Measurements from ENCODE around the gene IHH. TPM values are rescaled to one million over a fixed set of nuclear protein-coding genes. Genes with fewer than 3 reads are reported as not detected.
A peak's percentile ranks its signal among the peaks of the same experiment; 100 is the strongest.

IHH gene
- total RNA-seq, 2 experiments from 2014 or later = not detected

DNA sequence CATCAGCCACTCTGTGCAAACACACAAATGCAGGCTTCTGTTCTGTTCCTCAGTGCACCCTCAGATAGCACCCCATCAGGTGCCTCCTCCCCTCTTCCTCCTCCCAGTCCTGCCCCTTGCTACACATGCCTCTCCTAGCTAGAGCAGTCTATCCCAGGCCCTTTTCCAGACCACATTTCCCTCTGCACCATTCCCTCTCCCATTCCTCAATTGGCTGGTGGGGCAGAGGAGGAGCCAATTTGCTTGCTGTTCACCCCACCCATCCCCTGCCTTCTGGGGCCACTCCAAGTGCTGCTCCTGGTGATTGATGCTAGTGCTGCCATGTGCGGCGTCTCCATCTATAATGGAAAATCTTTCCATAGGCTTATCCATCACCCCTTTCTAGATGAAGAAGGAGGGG lies 24.8 kb downstream of the IHH start:
- Mint-ChIP-seq H3K9me3 (no peaks in the 10 kb centered on the region), H3K27ac (no peak overlapping the region)

GRCh38 chr2:219034823-219035222 lies 25.9 kb downstream of the IHH start:
- Mint-ChIP-seq H3K27ac (no peak overlapping the region), H3K4me1 (peaks cover under 1% of the 10 kb centered on the region), H3K4me3 (no peak overlapping the region), H3K36me3 (no peaks in the 10 kb centered on the region), H3K9me3 (no peaks in the 10 kb centered on the region), H3K27me3 (peaks cover 56% of the 10 kb centered on the region)
- no peak for DNase-seq

More for the DNA sequence above, 24.8 kb downstream of the IHH start:
- Mint-ChIP-seq H3K27me3 (peaks cover 65% of the 10 kb centered on the region), H3K4me3 (no peak overlapping the region), H3K36me3 (no peaks in the 10 kb centered on the region), H3K4me1 (peaks cover under 1% of the 10 kb centered on the region)
- no peak for DNase-seq

- Mint-ChIP-seq H3K9me3 (no peaks in the 10 kb centered on the region), H3K4me3 (no peak overlapping the region), H3K27ac (no peak overlapping the region), H3K4me1 (peaks cover 1% of the 10 kb centered on the region), H3K36me3 (no peaks in the 10 kb centered on the region), H3K27me3 (peaks cover 45% of the 10 kb centered on the region)
- DNase-seq = no peak
Measured at GRCh38 chr2:219032051-219032745, 28.5 kb downstream of the IHH start.

DNA sequence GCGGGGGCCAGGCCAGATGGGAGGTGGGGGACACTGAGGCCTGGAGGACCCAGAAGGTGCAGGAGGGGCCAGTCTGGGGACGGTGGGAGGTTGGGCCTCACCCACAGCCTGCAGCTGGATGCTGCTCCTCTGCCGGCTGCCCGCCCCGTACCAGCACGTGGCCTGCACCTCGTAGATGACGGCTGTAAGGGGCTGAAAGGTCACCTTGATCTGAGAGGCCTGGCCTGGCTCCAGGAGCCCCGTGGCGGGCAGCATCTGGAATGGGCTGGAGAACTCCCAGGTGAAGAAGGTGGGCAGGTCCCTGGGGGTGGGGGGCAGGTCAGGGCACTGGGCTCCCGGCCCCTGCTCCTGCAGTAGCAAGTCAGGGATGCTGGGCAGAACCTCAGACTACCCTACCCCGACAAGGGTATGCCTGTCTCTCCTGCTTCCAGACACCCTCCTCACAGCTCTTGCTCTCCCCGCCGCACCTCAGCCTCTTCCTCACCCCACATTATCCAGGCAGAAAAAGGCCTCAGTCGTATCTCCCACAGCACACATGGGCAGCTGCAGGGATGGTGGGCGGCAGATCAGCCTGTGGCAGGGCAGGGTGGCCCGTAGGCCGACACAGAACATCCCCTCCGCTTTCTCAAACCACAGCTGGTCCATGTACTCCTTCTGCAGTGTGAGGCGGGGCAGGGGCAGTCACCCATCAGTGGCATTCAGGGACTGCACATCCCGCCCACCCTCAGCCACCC lies 29.5 kb downstream of the IHH start:
- Mint-ChIP-seq H3K27me3 (peaks cover 44% of the 10 kb centered on the region), H3K27ac (no peak overlapping the region), H3K4me3 (no peak overlapping the region), H3K36me3 (no peaks in the 10 kb centered on the region), H3K4me1 (peaks cover 1% of the 10 kb centered on the region), H3K9me3 (no peaks in the 10 kb centered on the region)
- DNase-seq = no peak

DNA sequence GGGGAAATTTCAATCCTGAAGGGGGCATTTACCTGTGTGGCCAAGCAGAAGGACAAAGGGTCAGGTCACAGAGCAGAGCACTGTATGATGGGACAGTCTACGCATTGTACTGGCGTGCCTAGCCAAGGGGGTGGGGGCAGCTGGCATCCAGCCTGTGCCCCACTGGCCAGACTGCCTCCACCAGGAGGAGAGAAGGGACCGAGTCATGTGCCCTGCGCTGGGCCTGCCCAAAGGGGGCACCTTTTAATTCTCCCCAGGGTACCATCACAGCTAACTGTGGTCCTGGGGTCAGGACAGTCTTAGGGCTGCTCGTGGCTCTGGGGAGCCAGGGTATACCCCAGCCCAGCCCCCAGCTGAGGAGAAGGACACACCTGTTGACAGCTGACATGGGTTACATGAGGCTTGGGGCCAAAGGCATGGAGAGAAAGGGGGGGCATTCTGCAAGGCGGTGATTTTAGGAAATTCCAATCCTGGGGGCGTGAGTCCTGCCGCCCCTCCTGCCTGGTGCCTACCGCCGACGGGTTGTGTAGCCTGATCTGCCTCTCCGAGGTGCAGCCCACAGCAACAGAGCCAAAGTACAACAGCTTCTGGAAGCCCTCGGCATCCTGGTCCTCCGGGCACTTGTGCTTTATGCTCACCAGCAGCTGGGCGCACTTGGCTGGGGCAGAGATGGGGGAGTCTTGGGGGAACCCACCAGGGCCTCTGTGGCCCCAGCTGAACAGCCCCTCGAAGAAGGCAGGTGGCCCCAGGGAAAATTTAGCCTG lies 30.4 kb downstream of the IHH start:
- H3K27me3 Mint-ChIP-seq = peaks cover 36% of the 10 kb centered on the region
- no peak for DNase-seq
- H3K4me3 Mint-ChIP-seq = no peak overlapping the region
- H3K4me1 Mint-ChIP-seq = peaks cover 1% of the 10 kb centered on the region
- H3K27ac Mint-ChIP-seq = no peak overlapping the region
- H3K36me3 Mint-ChIP-seq = no peaks in the 10 kb centered on the region
- H3K9me3 Mint-ChIP-seq = no peaks in the 10 kb centered on the region

- Mint-ChIP-seq H3K4me3 (no peak overlapping the region), H3K36me3 (no peaks in the 10 kb centered on the region), H3K27me3 (peaks cover 36% of the 10 kb centered on the region), H3K27ac (no peak overlapping the region), H3K9me3 (no peaks in the 10 kb centered on the region), H3K4me1 (peaks cover 1% of the 10 kb centered on the region)
- peak; percentile 77 for DNase-seq
Measured at GRCh38 chr2:219029829-219030165, 30.9 kb downstream of the IHH start.

DNA sequence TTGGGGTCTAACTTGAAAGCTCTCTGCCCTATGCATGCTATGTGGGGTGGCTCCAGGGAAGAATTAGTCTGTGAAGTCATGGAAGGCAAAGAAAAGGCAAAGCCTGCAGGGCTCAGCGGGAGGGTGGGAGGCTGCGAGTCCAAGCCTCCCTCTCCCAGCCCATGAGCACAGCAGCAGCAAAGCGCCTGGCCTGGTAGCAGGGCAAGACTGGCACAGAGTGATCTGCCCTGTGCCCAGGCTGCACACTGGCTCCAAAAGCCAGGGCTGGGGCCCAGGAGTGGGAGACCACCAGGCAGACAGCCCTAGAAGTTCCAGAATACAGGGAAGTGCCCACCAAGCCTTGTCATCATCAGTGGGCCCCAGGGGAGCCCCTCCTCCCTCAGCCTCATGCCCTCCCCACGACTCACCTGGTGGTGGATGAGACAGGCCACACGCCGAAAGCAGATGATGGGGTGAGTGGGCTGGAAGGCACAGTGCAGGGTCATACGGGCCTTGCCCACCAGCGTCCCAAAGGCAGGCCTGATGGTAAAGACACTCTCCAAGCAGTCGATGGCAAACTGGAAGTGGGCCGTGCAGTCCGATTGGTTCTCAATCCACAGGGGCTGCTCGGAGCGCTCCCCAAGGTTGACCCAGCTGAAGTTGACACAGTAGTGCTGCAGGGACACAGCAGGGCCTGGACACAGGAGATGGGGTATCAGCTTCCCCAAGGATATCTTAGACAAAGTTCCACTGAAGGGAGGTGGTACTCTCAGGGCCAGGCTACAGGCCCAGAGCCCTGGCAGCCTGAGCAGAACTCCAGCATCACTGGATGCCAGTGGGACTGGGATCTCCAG lies 31.5 kb downstream of the IHH start:
- Mint-ChIP-seq H3K9me3 (no peaks in the 10 kb centered on the region), H3K27me3 (peaks cover 31% of the 10 kb centered on the region), H3K4me1 (peaks cover 1% of the 10 kb centered on the region), H3K4me3 (no peak overlapping the region), H3K27ac (no peak overlapping the region), H3K36me3 (no peaks in the 10 kb centered on the region)
- no peak for DNase-seq

GRCh38 chr2:219028141-219028540 lies 32.6 kb downstream of the IHH start:
- Mint-ChIP-seq H3K4me1 (peaks cover 1% of the 10 kb centered on the region), H3K36me3 (no peaks in the 10 kb centered on the region), H3K9me3 (no peaks in the 10 kb centered on the region), H3K27ac (no peak overlapping the region), H3K4me3 (no peak overlapping the region), H3K27me3 (peaks cover 24% of the 10 kb centered on the region)
- DNase-seq = no peak

GRCh38 chr2:219027511-219028055 lies 33.1 kb downstream of the IHH start:
- no peak overlapping the region for H3K4me3 Mint-ChIP-seq
- no peaks in the 10 kb centered on the region for H3K9me3 Mint-ChIP-seq
- H3K27me3 Mint-ChIP-seq = peaks cover 19% of the 10 kb centered on the region
- H3K27ac Mint-ChIP-seq = no peak overlapping the region
- H3K36me3 Mint-ChIP-seq = no peaks in the 10 kb centered on the region
- peaks cover 1% of the 10 kb centered on the region for H3K4me1 Mint-ChIP-seq
- no peak for DNase-seq

DNA sequence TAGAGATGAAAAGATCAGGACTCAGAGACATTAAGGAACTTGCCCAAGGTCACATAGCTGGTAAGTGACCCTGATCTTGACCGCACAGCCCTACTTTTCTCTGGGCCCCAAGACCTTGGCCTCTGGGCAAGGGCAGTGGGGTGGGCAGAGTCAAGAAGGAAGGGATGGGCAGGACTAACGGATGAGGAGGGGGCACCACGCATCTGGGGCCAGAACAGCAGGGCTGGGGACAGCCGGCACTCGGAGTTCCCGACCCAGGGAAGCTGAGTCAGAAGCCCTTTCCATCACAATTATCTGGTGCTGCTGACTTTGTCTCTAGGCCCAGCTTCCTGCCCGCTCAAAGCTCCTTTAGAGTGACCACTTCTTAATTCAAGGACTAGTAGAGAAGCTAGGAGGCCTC lies 33.8 kb downstream of the IHH start:
- H3K27me3 Mint-ChIP-seq = peaks cover 13% of the 10 kb centered on the region
- no peak for DNase-seq
- H3K27ac Mint-ChIP-seq = no peak overlapping the region
- H3K4me1 Mint-ChIP-seq = peaks cover 1% of the 10 kb centered on the region
- H3K9me3 Mint-ChIP-seq = no peaks in the 10 kb centered on the region
- no peak overlapping the region for H3K4me3 Mint-ChIP-seq
- H3K36me3 Mint-ChIP-seq = no peaks in the 10 kb centered on the region

DNA sequence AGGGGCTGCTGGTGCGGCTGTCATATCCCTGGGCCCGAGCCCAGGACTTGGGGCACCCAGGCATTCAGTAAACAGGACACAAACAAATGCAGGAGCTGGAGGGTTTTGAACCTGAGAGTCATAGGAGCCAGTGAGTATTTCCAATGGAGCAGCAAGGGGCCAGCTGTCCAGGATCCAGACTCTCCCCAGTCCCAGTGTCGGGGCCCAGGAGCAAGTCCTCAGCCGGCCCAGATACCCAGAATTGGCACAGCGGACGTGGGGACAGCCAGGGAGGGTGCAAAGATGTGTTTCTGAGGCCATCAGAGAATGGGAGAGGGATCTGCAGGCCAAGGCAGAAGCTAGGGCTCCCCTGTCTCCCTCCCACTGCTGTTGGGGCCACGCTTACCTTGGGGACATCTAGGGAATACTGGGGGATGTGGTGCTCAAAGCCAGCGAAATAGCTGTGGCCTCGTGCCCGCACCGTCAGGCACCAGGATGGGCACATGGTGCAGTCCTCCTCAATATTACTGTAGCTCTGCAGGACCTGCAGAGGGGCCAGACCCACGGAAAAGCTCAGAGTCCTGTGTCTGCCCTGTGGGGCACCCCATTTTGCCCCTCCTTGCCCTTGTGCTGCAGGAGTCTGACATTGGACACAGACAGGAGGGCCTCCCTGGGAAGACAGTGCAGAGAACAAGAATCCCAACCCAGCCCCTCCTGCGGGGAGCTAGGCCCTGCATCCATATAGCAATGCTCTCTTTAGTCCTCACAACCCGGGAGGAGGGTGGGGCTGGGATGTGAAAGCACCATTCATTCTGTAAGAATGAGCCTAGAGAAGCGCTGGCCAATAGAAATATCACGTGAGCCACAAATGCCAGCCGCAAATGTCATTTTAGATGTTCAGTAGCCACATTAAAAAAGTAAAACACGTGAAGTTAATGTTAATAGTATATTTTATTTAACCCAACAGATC lies 34.8 kb downstream of the IHH start:
- Mint-ChIP-seq H3K36me3 (no peaks in the 10 kb centered on the region), H3K4me3 (no peak overlapping the region), H3K27me3 (peaks cover 6% of the 10 kb centered on the region)

GRCh38 chr2:219024059-219024458 lies 36.7 kb downstream of the IHH start:
- H3K4me1 Mint-ChIP-seq = no peaks in the 10 kb centered on the region
- H3K36me3 Mint-ChIP-seq = no peaks in the 10 kb centered on the region
- no peaks in the 10 kb centered on the region for H3K9me3 Mint-ChIP-seq
- DNase-seq = no peak
- H3K27ac Mint-ChIP-seq = no peak overlapping the region
- H3K27me3 Mint-ChIP-seq = no peaks in the 10 kb centered on the region
- H3K4me3 Mint-ChIP-seq = no peak overlapping the region

More for the DNA sequence above, 34.8 kb downstream of the IHH start:
- no peak overlapping the region for H3K27ac Mint-ChIP-seq
- DNase-seq = no peak
- no peaks in the 10 kb centered on the region for H3K9me3 Mint-ChIP-seq
- peaks cover 1% of the 10 kb centered on the region for H3K4me1 Mint-ChIP-seq

DNA sequence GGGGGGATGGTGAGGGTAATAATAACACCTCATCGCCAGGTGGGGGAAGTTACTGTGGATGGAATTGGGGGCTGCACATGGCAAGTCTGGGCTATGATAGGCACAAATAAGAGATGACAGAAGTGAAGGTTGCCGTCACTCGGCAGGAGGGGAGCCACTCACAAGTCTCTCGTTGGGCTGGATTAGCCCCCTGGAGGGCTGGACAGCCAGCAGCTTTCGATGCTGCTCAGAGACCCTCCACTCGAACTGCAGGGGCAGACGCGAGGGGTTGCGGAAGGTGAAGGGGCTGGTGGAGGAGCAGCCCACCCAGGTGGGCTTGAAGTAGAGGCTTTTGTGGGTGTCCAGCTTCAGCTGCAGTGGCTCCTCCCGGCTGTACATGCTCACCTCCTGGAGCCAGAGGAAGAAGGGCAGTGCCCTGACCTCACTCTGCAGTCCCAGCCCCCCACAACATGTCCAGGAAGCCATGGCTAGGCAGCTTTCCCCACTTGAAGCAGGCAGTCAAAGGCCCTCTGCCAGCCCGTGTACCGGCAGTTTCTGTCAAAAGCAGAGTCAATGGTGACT lies 37.6 kb downstream of the IHH start:
- DNase-seq = no peak
- Mint-ChIP-seq H3K4me3 (no peak overlapping the region), H3K36me3 (no peaks in the 10 kb centered on the region), H3K27me3 (no peaks in the 10 kb centered on the region), H3K9me3 (no peaks in the 10 kb centered on the region), H3K27ac (no peak overlapping the region), H3K4me1 (no peaks in the 10 kb centered on the region)
